Activated gamma-delta T cell treated with anti-CD3 and anti-CD28 coated beads, Interleukin-2, amount 50 U/mL, for 16 hours (primary cell): Measurements from ENCODE around the gene PIP5K1C.
A peak's percentile ranks its signal among the peaks of the same experiment; 100 is the strongest.

ENCODE experiments used
- DNase-seq: peaks from one replicate; pipeline ENCODE4 v3.0.0-alpha.2; 2020; ENCODE audit warnings: low read depth

PIP5K1C gene

GRCh38 chr19:3693025-3693925 is 7.0 kb downstream of the PIP5K1C start:
- no peak for DNase-seq

- DNase-seq = peak; percentile 40
Measured at GRCh38 chr19:3692141-3693024, 7.9 kb downstream of the PIP5K1C start.

GRCh38 chr19:3691726-3692125 is 8.5 kb downstream of the PIP5K1C start:
- no peak for DNase-seq

- no peak for DNase-seq
Measured at GRCh38 chr19:3691372-3691716, 8.9 kb downstream of the PIP5K1C start.

GRCh38 chr19:3690551-3691371 is 9.5 kb downstream of the PIP5K1C start:
- DNase-seq = no peak

- peak; percentile 15 for DNase-seq
Measured at GRCh38 chr19:3687774-3688706, 12.2 kb downstream of the PIP5K1C start.

GRCh38 chr19:3687393-3687773 is 12.9 kb downstream of the PIP5K1C start:
- no peak for DNase-seq

GRCh38 chr19:3684817-3685410 is 15.4 kb downstream of the PIP5K1C start:
- DNase-seq = no peak

- no peak for DNase-seq
Measured at GRCh38 chr19:3684054-3684816, 16.0 kb downstream of the PIP5K1C start.

- DNase-seq = no peak
Measured at GRCh38 chr19:3683405-3684053, 16.7 kb downstream of the PIP5K1C start.

- no peak for DNase-seq
Measured at GRCh38 chr19:3682741-3683404, 17.4 kb downstream of the PIP5K1C start.

- DNase-seq = no peak
Measured at GRCh38 chr19:3682286-3682685, 18.0 kb downstream of the PIP5K1C start.

GRCh38 chr19:3680939-3681338 is 19.3 kb downstream of the PIP5K1C start:
- no peak for DNase-seq

- DNase-seq = no peak
Measured at GRCh38 chr19:3679581-3679980, 20.7 kb downstream of the PIP5K1C start.

- no peak for DNase-seq
Measured at GRCh38 chr19:3679138-3679537, 21.1 kb downstream of the PIP5K1C start.

- DNase-seq = no peak
Measured at GRCh38 chr19:3678188-3678587, 22.1 kb downstream of the PIP5K1C start.

GRCh38 chr19:3674784-3675543 is 25.3 kb downstream of the PIP5K1C start:
- no peak for DNase-seq
